Panc1 (cell line): ENCODE results near the gene SLC12A9. TPM values are rescaled to one million over a fixed set of nuclear protein-coding genes. Genes with fewer than 3 reads are reported as not detected.

Experiments
- ATAC-seq: fragments of 200-7000 bp; cut with Tn5 transposase; 2 replicates; pipeline ENCODE4 v1.9.1; 2020; ENCODE audit warnings: mild to moderate bottlenecking, moderate library complexity
- BruUV-seq: library from RNA; stranded (reverse); fragments of 400-500 nt; replicated peaks from 2 replicates; lab custom pipeline; 2021; lab: Mats Ljungman, UMichigan
- CTCF ChIA-PET: fragments of 300-600 bp; sonication (Branson Sonifier 250); formaldehyde crosslinking; loops from one replicate; lab custom pipeline; 2022; ENCODE audit warnings: antibody characterized with exemption; lab: Charles Lee
- POLR2A ChIA-PET: fragments of 300-600 bp; sonication (Branson Sonifier 250); formaldehyde crosslinking; loops from one replicate; lab custom pipeline; 2022; ENCODE audit warnings: antibody characterized with exemption; lab: Charles Lee
- DNase-seq: peaks from one replicate; pipeline ENCODE4 v3.0.0-alpha.2; 2010; ENCODE audit warnings: low read depth, low spot score
- H3K27ac ChIP-seq: 2 replicates; pipeline ENCODE4 v1.5.1; 2011; ENCODE audit warnings: mild to moderate bottlenecking, low read length, inconsistent platforms
- H3K27me3 ChIP-seq: fragments of 200-500 bp; sonication (Bioruptor generic); 2 replicates; pipeline ENCODE4 v1.6.0; 2014; ENCODE audit warnings: low read length, inconsistent platforms; ENCODE audit not compliant: control insufficient read depth, insufficient read depth
- H3K36me3 ChIP-seq: fragments of 200-500 bp; sonication (Bioruptor generic); 2 replicates; pipeline ENCODE4 v1.5.1; 2014; ENCODE audit warnings: inconsistent platforms, mild to moderate bottlenecking, low read length, moderate library complexity; ENCODE audit not compliant: control insufficient read depth, insufficient read depth
- H3K4me1 ChIP-seq: 2 replicates; pipeline ENCODE4 v1.5.1; 2011; ENCODE audit warnings: inconsistent platforms, mild to moderate bottlenecking, low read length, moderate library complexity; ENCODE audit not compliant: control insufficient read depth, insufficient read depth
- H3K4me3 ChIP-seq, 2 experiments: 2 replicates each; pipeline ENCODE4 v1.5.1; 2011 to 2012; ENCODE audit warnings: low read depth in 2 of 2, low read length in 2 of 2, mild to moderate bottlenecking in 2 of 2, inconsistent platforms in 1 of 2, moderate library complexity in 1 of 2
- H3K9me3 ChIP-seq: fragments of 200-500 bp; sonication (Bioruptor generic); 2 replicates; pipeline ENCODE4 v1.5.1; 2014; ENCODE audit warnings: low read depth, mild to moderate bottlenecking, inconsistent platforms, low read length, moderate library complexity; ENCODE audit not compliant: control insufficient read depth, insufficient read depth
- CTCF ChIP-seq: fragments of 450-650 bp; IDR thresholded peaks from 2 replicates; pipeline ENCODE4 v1.5.1; 2017; ENCODE audit warnings: mild to moderate bottlenecking
- POLR2AphosphoS5 ChIP-seq: IDR thresholded peaks from 2 replicates; pipeline ENCODE4 v1.6.1; 2012; ENCODE audit warnings: mild to moderate bottlenecking, low read depth, low read length, moderate library complexity
- REST ChIP-seq, 2 experiments: IDR thresholded peaks; 2 replicates each; pipeline ENCODE4 v1.6.1; 2011 to 2012; ENCODE audit warnings: low read depth in 2 of 2, control low read depth in 1 of 2, low read length in 1 of 2, mild to moderate bottlenecking in 1 of 2, moderate library complexity in 1 of 2; ENCODE audit not compliant: insufficient read depth in 1 of 2
- SIN3A ChIP-seq: IDR thresholded peaks from 2 replicates; pipeline ENCODE4 v1.6.1; 2012; ENCODE audit warnings: low read depth, mild to moderate bottlenecking, low read length, moderate library complexity, borderline replicate concordance; ENCODE audit not compliant: insufficient read depth
- TCF7L2 ChIP-seq: IDR thresholded peaks from 2 replicates; pipeline ENCODE4 v1.6.1; 2011; ENCODE audit warnings: mild to moderate bottlenecking, low read depth, low read length, inconsistent platforms
- in situ Hi-C: cut with HindIII; loops from 2 replicates; pipeline ENCODE4 v1.10.0; 2016; ENCODE audit warnings: low sequenced_read_pairs, low pct_unique_long_range_greater_than_20kb
- intact Hi-C: fragments of 100-400 bp; cut with micrococcal nuclease; formaldehyde crosslinking; loops from one replicate; pipeline ENCODE4 v1.10.0; 2022; ENCODE audit not compliant: unreplicated experiment
- total RNA-seq: library from RNA; stranded (reverse); gene quantifications from one replicate; pipeline ENCODE4 v1.2.1, GENCODE V29; 2021; ENCODE audit not compliant: unreplicated experiment

SLC12A9 gene
- total RNA-seq, 1 experiment from 2014 or later = 31.1 TPM

GRCh38 chr7:100839361-100839760 lies 13.2 kb upstream of the SLC12A9 start:
- Histone ChIP-seq H3K4me1 (peaks cover 10% of the 10 kb centered on the region), H3K9me3 (no peaks in the 10 kb centered on the region), H3K36me3 (no peaks in the 10 kb centered on the region), H3K4me3 (no peak overlapping the region), H3K27me3 (no peaks in the 10 kb centered on the region), H3K27ac (no peak overlapping the region)
- no peak for ATAC-seq
- in situ Hi-C loops (loop anchor here (25.0 kb wide), 1 partner anchor 127 kb away; the partner anchor contains the start of genes EPO and POP7), intact Hi-C loops (no loop called here)
- POLR2A ChIA-PET = no interaction called here
- TF ChIP-seq CTCF (no peak), TCF7L2 (no peak), POLR2AphosphoS5 (no peak), REST (IDR thresholded peaks at IDR 0.05; ENCODE audit: insufficient read depth in 1 of 2, low read depth in 2 of 2, low read length in 1 of 2) (no peak), SIN3A (no peak)
- no peak for DNase-seq
- CTCF ChIA-PET = interaction anchor here (0.6 kb wide), 1 partner anchor 55 kb away, joined by 4 read pairs; no protein-coding TSS in a partner anchor
- no TSS peak for BruUV-seq

- ATAC-seq (no peak), DNase-seq (no peak)
- Histone ChIP-seq H3K9me3 (no peaks in the 10 kb centered on the region), H3K36me3 (no peaks in the 10 kb centered on the region), H3K4me1 (peaks cover 9% of the 10 kb centered on the region), H3K27me3 (no peaks in the 10 kb centered on the region), H3K27ac (0 out of 2 replicates have a peak overlapping the region, but pooled peaks have one; percentile 44), H3K4me3 (no peak overlapping the region)
- in situ Hi-C loops = loop anchor here (25.0 kb wide), 1 partner anchor 128 kb away; the partner anchor contains the start of genes EPO and POP7
- TF ChIP-seq POLR2AphosphoS5 (no peak), TCF7L2 (no peak), SIN3A (no peak), REST (IDR thresholded peaks at IDR 0.05; ENCODE audit: insufficient read depth in 1 of 2, low read depth in 2 of 2, low read length in 1 of 2) (no peak), CTCF (no peak)
- no TSS peak for BruUV-seq
- intact Hi-C loops = no loop called here
- POLR2A ChIA-PET = no interaction called here
- CTCF ChIA-PET = no interaction called here
These were observed 11.9 kb upstream of the SLC12A9 start for GRCh38 chr7:100840470-100841100.
